ENCODE data around the gene EIF2S1.
"Not testable (repeated sequence)": the region's sequence is repeated elsewhere in the genome, so short reads cannot be mapped to it uniquely, and the experiment has no call there.

Gene EIF2S1

GRCh38 chr14:67413806-67414769, 54.0 kb downstream of the EIF2S1 start:
- no peak for DNase-seq (ENCODE audit: extremely low spot score)
- TF ChIP-seq CTCF (IDR thresholded peaks at IDR 0.05; ENCODE audit: control extremely low read depth, extremely low read depth, low read depth, missing control alignments) = no peak
- ChIA-PET CTCF (interaction anchor here (8.1 to 31.7 kb wide), 2 partner anchors 12 to 154 kb away, joined by 51 to 695 read pairs; no protein-coding TSS in a partner anchor), POLR2A (no interaction called here)

GRCh38 chr14:67415610-67416009, 55.5 kb downstream of the EIF2S1 start:
- CTCF ChIA-PET = interaction anchor here (1.0 to 31.7 kb wide), 3 partner anchors 11 to 153 kb away, joined by 3 to 695 read pairs (median 51); no protein-coding TSS in a partner anchor
- DNase-seq (ENCODE audit: extremely low spot score); POLR2A ChIA-PET: not testable (repeated sequence)

GRCh38 chr14:67416085-67416484, 56.0 kb downstream of the EIF2S1 start:
- no peak for TF ChIP-seq CTCF (IDR thresholded peaks at IDR 0.05; ENCODE audit: control extremely low read depth, extremely low read depth, low read depth, missing control alignments)
- CTCF ChIA-PET = interaction anchor here (1.0 to 31.7 kb wide), 4 partner anchors 10 to 152 kb away, joined by 3 to 695 read pairs (median 27); no protein-coding TSS in a partner anchor
- POLR2A ChIA-PET = no interaction called here
- DNase-seq (ENCODE audit: extremely low spot score) = no peak

- POLR2A ChIA-PET = no interaction called here
- CTCF ChIA-PET = interaction anchor here (1.3 to 31.7 kb wide), 4 partner anchors 10 to 151 kb away, joined by 3 to 695 read pairs (median 27); no protein-coding TSS in a partner anchor
- no peak for DNase-seq (ENCODE audit: extremely low spot score)
- TF ChIP-seq CTCF (IDR thresholded peaks at IDR 0.05; ENCODE audit: control extremely low read depth, extremely low read depth, low read depth, missing control alignments) = no peak
These were observed 56.7 kb downstream of the EIF2S1 start for GRCh38 chr14:67416810-67417209.

- POLR2A ChIA-PET = no interaction called here
- CTCF ChIA-PET = interaction anchor here (1.3 to 31.7 kb wide), 5 partner anchors 9 to 287 kb away, joined by 3 to 695 read pairs (median 4); no protein-coding TSS in a partner anchor
- no peak for TF ChIP-seq CTCF (IDR thresholded peaks at IDR 0.05; ENCODE audit: control extremely low read depth, extremely low read depth, low read depth, missing control alignments)
- DNase-seq (ENCODE audit: extremely low spot score) = no peak
These were observed 57.5 kb downstream of the EIF2S1 start for GRCh38 chr14:67417633-67418032.

- ChIA-PET CTCF (interaction anchor here (1.0 to 31.7 kb wide), 4 partner anchors 8 to 286 kb away, joined by 3 to 695 read pairs (median 28); no protein-coding TSS in a partner anchor), POLR2A (no interaction called here)
- no peak for DNase-seq (ENCODE audit: extremely low spot score)
- TF ChIP-seq CTCF (IDR thresholded peaks at IDR 0.05; ENCODE audit: control extremely low read depth, extremely low read depth, low read depth, missing control alignments) = no peak
These were observed 58.5 kb downstream of the EIF2S1 start for GRCh38 chr14:67418401-67419191.
